A673 (cell line): ENCODE data around the gene FASTKD2. TPM values are rescaled to one million over a fixed set of nuclear protein-coding genes. Genes with fewer than 3 reads are reported as not detected.
A peak's percentile ranks its signal among the peaks of the same experiment; 100 is the strongest.

ENCODE experiments used
- BruUV-seq: library from RNA; stranded (reverse); fragments of 400-500 nt; replicated peaks from 2 replicates; lab custom pipeline; 2021; lab: Mats Ljungman, UMichigan
- CTCF ChIA-PET: fragments of 300-600 bp; sonication (Branson Sonifier 250); formaldehyde crosslinking; loops from one replicate; lab custom pipeline; 2022; ENCODE audit warnings: antibody characterized with exemption; lab: Charles Lee
- POLR2A ChIA-PET: fragments of 300-600 bp; sonication (Branson Sonifier 250); formaldehyde crosslinking; loops from one replicate; lab custom pipeline; 2022; ENCODE audit warnings: antibody characterized with exemption; ENCODE audit not compliant: low non-redundant PET; lab: Charles Lee
- DNase-seq: peaks from one replicate; pipeline ENCODE4 v3.0.0-alpha.2; 2015; ENCODE audit warnings: low spot score
- H3K27ac ChIP-seq: fragments of 200-600 bp; sonication (generic); 2 replicates; pipeline ENCODE4 v1.5.1; 2016; ENCODE audit warnings: mixed run types, low read depth, mild to moderate bottlenecking, mixed read lengths, antibody characterized with exemption, low read length; ENCODE audit not compliant: poor library complexity, severe bottlenecking
- H3K27me3 ChIP-seq: fragments of 200-600 bp; sonication (generic); replicated peaks from 2 replicates; pipeline ENCODE4 v1.6.1; 2017; ENCODE audit warnings: mixed run types, low read depth, mild to moderate bottlenecking, mixed read lengths, antibody characterized with exemption, low read length; ENCODE audit not compliant: insufficient read depth, poor library complexity
- H3K36me3 ChIP-seq: fragments of 200-600 bp; sonication (generic); 2 replicates; pipeline ENCODE4 v1.6.1; 2016; ENCODE audit warnings: mixed run types, mild to moderate bottlenecking, mixed read lengths, antibody characterized with exemption, low read length; ENCODE audit not compliant: insufficient read depth, poor library complexity, severe bottlenecking
- H3K4me1 ChIP-seq: fragments of 200-600 bp; sonication (generic); 2 replicates; pipeline ENCODE4 v1.6.1; 2017; ENCODE audit warnings: mixed run types, mild to moderate bottlenecking, mixed read lengths, antibody characterized with exemption, low read length; ENCODE audit not compliant: insufficient read depth, poor library complexity, severe bottlenecking
- H3K4me3 ChIP-seq: fragments of 200-600 bp; sonication (generic); 2 replicates; pipeline ENCODE4 v1.5.1; 2016; ENCODE audit warnings: low read depth, mixed run types, mild to moderate bottlenecking, mixed read lengths, low read length; ENCODE audit not compliant: poor library complexity, severe bottlenecking
- H3K9me3 ChIP-seq: fragments of 200-600 bp; sonication (generic); 2 replicates; pipeline ENCODE4 v1.6.1; 2016; ENCODE audit warnings: mixed run types, low read depth, mild to moderate bottlenecking, mixed read lengths, antibody characterized with exemption, low read length; ENCODE audit not compliant: poor library complexity, severe bottlenecking
- CTCF ChIP-seq: fragments of 300-800, 200-600 bp; sonication (generic); conservative IDR thresholded peaks from 2 replicates; pipeline ENCODE4 v1.5.1; 2017; ENCODE audit warnings: low read depth, mild to moderate bottlenecking, antibody characterized with exemption, low read length, moderate library complexity, mixed read lengths
- EZH2 ChIP-seq: fragments of 200-600 bp; sonication (generic); IDR thresholded peaks from 2 replicates; pipeline ENCODE4 v1.6.1; 2017; ENCODE audit warnings: borderline replicate concordance, low read depth, mild to moderate bottlenecking, mixed read lengths, antibody characterized with exemption, low read length; ENCODE audit not compliant: poor library complexity, severe bottlenecking
- intact Hi-C: fragments of 100-400 bp; cut with micrococcal nuclease; formaldehyde crosslinking; loops from one replicate; pipeline ENCODE4 v1.10.0; 2022; ENCODE audit not compliant: unreplicated experiment
- total RNA-seq: library from RNA; stranded (reverse); gene quantifications from 2 replicates; pipeline ENCODE4 v1.2.3, GENCODE V29; 2021

FASTKD2 gene
- total RNA-seq, 1 experiment from 2014 or later = 35.4 TPM

GRCh38 chr2:206800506-206801417 is 35.4 kb downstream of the FASTKD2 start:
- POLR2A ChIA-PET = interaction anchor here (0.6 kb wide), 1 partner anchor 871 kb away, joined by 6 read pairs; no protein-coding TSS in a partner anchor
- H3K4me1 ChIP-seq = no peaks in the 10 kb centered on the region
- peak; percentile 80 for DNase-seq
- no TSS peak for BruUV-seq
- no peak for TF ChIP-seq EZH2
- peak; percentile 74 for TF ChIP-seq CTCF
- no peaks in the 10 kb centered on the region for H3K36me3 ChIP-seq
- no peak overlapping the region for H3K4me3 ChIP-seq
- CTCF ChIA-PET = interaction anchor here (0.5 to 0.6 kb wide), 2 partner anchors 730 to 1255 kb away, joined by 4 to 5 read pairs; no protein-coding TSS in a partner anchor
- H3K27ac ChIP-seq = no peak overlapping the region
- H3K27me3 ChIP-seq = no peaks in the 10 kb centered on the region
- intact Hi-C loops = loop anchor here (1.0 to 10.0 kb wide), 3 partner anchors 182 to 824 kb away; partner anchors contain the start of gene METTL21A
- H3K9me3 ChIP-seq = no peaks in the 10 kb centered on the region

- DNase-seq = no peak
- Histone ChIP-seq H3K9me3 (no peaks in the 10 kb centered on the region), H3K27me3 (no peaks in the 10 kb centered on the region), H3K36me3 (no peaks in the 10 kb centered on the region), H3K4me3 (no peak overlapping the region), H3K27ac (no peak overlapping the region), H3K4me1 (no peaks in the 10 kb centered on the region)
- ChIA-PET POLR2A (interaction anchor here (0.6 kb wide), 1 partner anchor 870 kb away, joined by 6 read pairs; no protein-coding TSS in a partner anchor), CTCF (no interaction called here)
- TF ChIP-seq EZH2 = no peak
- BruUV-seq = no TSS peak
- intact Hi-C loops = loop anchor here (5.0 to 10.0 kb wide), 2 partner anchors 181 to 823 kb away; partner anchors contain the start of gene METTL21A
Measured at GRCh38 chr2:206801418-206802189, 36.2 kb downstream of the FASTKD2 start.

GRCh38 chr2:206802654-206803514 is 37.5 kb downstream of the FASTKD2 start:
- BruUV-seq = no TSS peak
- CTCF ChIA-PET = interaction anchor here (0.6 kb wide), 1 partner anchor 660 kb away, joined by 15 read pairs; no protein-coding TSS in a partner anchor

More at GRCh38 chr2:206802654-206803514, 37.5 kb downstream of the FASTKD2 start:
- H3K36me3 ChIP-seq = no peaks in the 10 kb centered on the region
- H3K4me3 ChIP-seq = no peak overlapping the region
- H3K27me3 ChIP-seq = no peaks in the 10 kb centered on the region
- H3K9me3 ChIP-seq = no peaks in the 10 kb centered on the region
- DNase-seq = no peak
- H3K27ac ChIP-seq = no peak overlapping the region
- no peaks in the 10 kb centered on the region for H3K4me1 ChIP-seq
- intact Hi-C loops = loop anchor here (5.0 to 10.0 kb wide), 2 partner anchors 179 to 822 kb away; partner anchors contain the start of gene METTL21A
- no peak for TF ChIP-seq EZH2
- TF ChIP-seq CTCF = no peak
- POLR2A ChIA-PET = no interaction called here
